Small intestine (tissue), 16 donors: ENCODE data around the gene PAPOLG. TPM values are rescaled to one million over a fixed set of nuclear protein-coding genes. Genes with fewer than 3 reads are reported as not detected.

Source experiments
- DNase-seq, 2 donors: peaks; one replicate each; pipeline versions ENCODE4 v3.0.0 to v3.0.0-alpha.2; 2013
- FAIRE-seq: peaks from 2 replicates; lab custom pipeline; 2012; peaks lifted over from hg19 to GRCh38; lab: Jason Lieb, UNC
- H3K27ac ChIP-seq, 3 donors: one replicate each; pipeline ENCODE4 v1.5.1; 2013; ENCODE audit warnings: low read length in 2 of 3, mild to moderate bottlenecking in 2 of 3, control low read depth in 1 of 3, inconsistent platforms in 1 of 3, low read depth in 1 of 3, moderate library complexity in 1 of 3
- H3K27me3 ChIP-seq, 3 donors: one replicate each; pipeline ENCODE4 v1.6.1; 2013; ENCODE audit warnings: low read length in 3 of 3, inconsistent platforms in 1 of 3; ENCODE audit not compliant: control insufficient read depth in 3 of 3, insufficient read depth in 3 of 3
- H3K36me3 ChIP-seq, 3 donors: one replicate each; pipeline ENCODE4 v1.6.1; 2013; ENCODE audit warnings: low read length in 3 of 3, inconsistent platforms in 1 of 3, low read depth in 1 of 3, mild to moderate bottlenecking in 1 of 3, moderate library complexity in 1 of 3; ENCODE audit not compliant: control insufficient read depth in 3 of 3, insufficient read depth in 2 of 3
- H3K4me1 ChIP-seq, 3 donors: one replicate each; pipeline ENCODE4 v1.6.1; 2013; ENCODE audit warnings: low read length in 2 of 3, inconsistent platforms in 1 of 3, low read depth in 1 of 3, mild to moderate bottlenecking in 1 of 3, moderate library complexity in 1 of 3; ENCODE audit not compliant: control insufficient read depth in 3 of 3, insufficient read depth in 2 of 3
- H3K4me3 ChIP-seq, 3 donors: one replicate each; pipeline ENCODE4 v1.5.1; 2013; ENCODE audit warnings: low read length in 3 of 3, control low read depth in 1 of 3, inconsistent platforms in 1 of 3, low read depth in 1 of 3, mild to moderate bottlenecking in 1 of 3, moderate library complexity in 1 of 3
- H3K9me3 ChIP-seq, 2 donors: one replicate each; pipeline ENCODE4 v1.6.1; 2013; ENCODE audit warnings: low read depth in 1 of 2, low read length in 1 of 2; ENCODE audit not compliant: control insufficient read depth in 2 of 2, insufficient read depth in 1 of 2
- WGBS, 3 donors: extraction: QIAGEN DNeasy Blood & Tissue Kit; methylation state at CpG; one replicate each; pipeline ENCODE4 v1.1.7; 2013; 5-methylcytosine and 5-hydroxymethylcytosine counted together
- long read RNA-seq, 10 donors: transcript quantifications; one replicate each; lab custom pipeline, GENCODE V29; 2026
- polyA plus RNA-seq, 4 donors: library from polyadenylated mRNA; stranded (reverse) in 3 of 4; unstranded in 1 of 4; fragments of 200-250 nt in 3 of 4; fragments of 120-200 nt in 1 of 4; gene quantifications; one replicate each; pipeline versions ENCODE4 v1.2.1 to v1.2.3, GENCODE V29; 2013
- donor health status: healthy with polysubstance abuse.
- donor health status: control.
- donor health status: control.
- donor health status: Bipolar disorder and iron deficiency.
- donor health status: healthy.

Gene PAPOLG
- polyA plus RNA-seq: 10 to 100 TPM in 1 of 4 donors, 1 to 10 TPM in 3; 2.7 to 10.4 (median 3.7) TPM
- long read RNA-seq, donor 1: 0 reads
- long read RNA-seq, donor 2, full-length matches to known transcripts: 1 of 1 reads
- long read RNA-seq, donor 2, partial matches to known transcripts: 0 of 1 reads
- long read RNA-seq, donor 2, other reads (novel, unspliced or antisense): 0 of 1 reads
- long read RNA-seq, donor 3: 0 reads
- long read RNA-seq, donor 4: 0 reads
- long read RNA-seq, donor 5, full-length matches to known transcripts: 1 of 1 reads
- long read RNA-seq, donor 5, partial matches to known transcripts: 0 of 1 reads
- long read RNA-seq, donor 5, other reads (novel, unspliced or antisense): 0 of 1 reads
- long read RNA-seq, donor 6, partial matches to known transcripts: 5 of 5 reads
- long read RNA-seq, donor 6, other reads (novel, unspliced or antisense): 0 of 5 reads
- long read RNA-seq, donor 7: 0 reads
- long read RNA-seq, donor 8: 0 reads
- long read RNA-seq, donor 9: 0 reads
- long read RNA-seq, donor 10: 0 reads

DNA sequence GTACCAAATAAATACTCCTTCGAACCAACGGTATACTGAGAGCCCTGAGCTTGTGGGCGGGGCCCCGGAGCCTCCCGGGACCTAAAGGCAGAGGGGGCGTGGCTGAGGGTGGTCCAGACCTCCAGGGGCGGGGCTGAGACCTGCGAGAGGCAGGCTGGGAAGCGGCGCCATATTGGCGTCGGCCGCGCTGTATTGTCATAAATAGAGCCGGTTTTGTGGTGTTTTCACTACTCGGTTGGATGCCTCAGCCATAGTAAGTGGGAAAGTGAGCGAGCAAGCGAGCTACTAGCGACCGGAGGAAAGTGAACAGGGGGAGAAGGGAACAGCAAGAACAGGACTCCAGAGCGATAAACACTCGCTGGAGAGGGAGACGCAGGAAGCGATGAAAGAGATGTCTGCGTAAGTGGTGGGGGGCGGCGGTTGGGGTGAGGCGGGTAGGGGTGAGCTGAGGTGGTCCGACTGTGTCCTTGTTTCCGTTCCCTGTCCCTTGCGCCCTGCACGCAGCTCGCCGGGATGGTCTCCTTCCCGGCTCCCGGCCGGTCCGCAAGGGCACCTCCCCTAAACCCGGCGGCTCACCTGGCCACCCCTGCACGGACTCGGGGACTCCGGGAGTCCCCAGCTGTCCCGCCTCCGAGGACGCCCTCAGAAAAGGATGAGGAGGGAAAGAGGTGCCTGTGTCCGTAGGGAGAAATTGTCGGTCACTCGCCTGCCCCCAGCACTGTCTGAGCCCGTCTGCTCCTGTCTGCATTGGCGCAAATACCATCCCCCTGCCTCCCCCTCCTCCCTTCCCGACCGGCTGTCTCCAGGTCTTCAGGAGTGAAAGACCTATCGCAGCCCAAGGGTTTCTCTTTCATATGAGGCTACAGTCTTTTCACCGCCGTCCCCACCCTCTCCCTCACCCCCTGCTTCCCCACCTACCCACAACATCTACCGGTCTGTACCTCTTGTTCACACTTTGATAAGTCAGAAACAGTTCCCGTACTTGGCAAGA is at the start of gene PAPOLG:
PAPOLG (plus strand) TSS at position 172 of the 991 bp plus-strand sequence; CDS start at position 383, 211 bp downstream.
- H3K4me3 ChIP-seq: peak within 1 kb of the TSS; percentile 82 to 97 (median 94)
- H3K27me3 ChIP-seq: no peaks in the 10 kb centered on the region
- peaks cover 0 to 6% (median 0%) of the 10 kb centered on the region in 3 donors for H3K36me3 ChIP-seq
- FAIRE-seq (no peak), DNase-seq (peak; percentile 95 to 96)
- WGBS, 3 donors: 0% methylated on average over 54 to 58 of the region's 58 CpGs
- no peaks in the 10 kb centered on the region for H3K9me3 ChIP-seq
- H3K27ac ChIP-seq: peak within 1 kb of the TSS; percentile 78 to 97 (median 90)
- peaks cover 0 to 7% (median 4%) of the 10 kb centered on the region in 3 donors for H3K4me1 ChIP-seq

DNA sequence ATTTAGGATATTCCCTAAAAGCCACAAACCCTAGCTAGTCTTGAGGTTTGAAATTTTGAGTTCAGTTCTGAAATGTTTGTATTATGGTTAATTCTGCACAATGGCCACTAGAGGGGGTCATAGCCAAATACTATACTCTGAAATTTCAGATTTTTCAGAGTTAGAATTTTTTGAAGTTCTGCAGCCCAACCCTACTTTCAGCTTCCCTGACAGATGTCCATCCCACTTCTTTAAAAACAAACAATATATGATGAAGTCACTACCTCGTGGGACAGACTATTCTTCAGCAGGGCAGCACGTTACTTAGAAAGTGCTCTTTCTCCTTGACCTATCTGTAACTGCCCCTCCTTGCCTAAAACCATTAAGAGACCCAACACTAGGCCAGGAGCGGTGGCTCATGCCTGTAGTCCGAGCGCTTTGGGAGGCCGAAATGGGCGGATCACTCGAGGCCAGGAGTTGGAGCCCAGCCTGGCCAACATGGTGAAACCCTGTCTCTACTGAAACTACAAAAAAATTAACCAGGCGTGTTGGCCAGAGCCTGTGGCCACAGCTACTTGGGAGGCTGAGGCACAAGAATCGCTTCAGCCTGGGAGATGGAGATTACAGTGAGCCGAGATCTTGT is 48.2 kb upstream of the PAPOLG start:
- 52 to 59% (median 54%) methylated on average over 11 of the region's 11 CpGs for WGBS, 3 donors
- no peaks in the 10 kb centered on the region for H3K4me1 ChIP-seq
- FAIRE-seq (no peak), DNase-seq (peak; percentile 21 to 36)
- H3K36me3 ChIP-seq: no peaks in the 10 kb centered on the region
- no peak overlapping the region for H3K27ac ChIP-seq
- H3K27me3 ChIP-seq: no peaks in the 10 kb centered on the region
- H3K9me3 ChIP-seq: no peaks in the 10 kb centered on the region
- H3K4me3 ChIP-seq: no peak overlapping the region

GRCh38 chr2:60708630-60709320 is 47.3 kb upstream of the PAPOLG start:
- 89 to 92% (median 91%) methylated on average over 7 of the region's 7 CpGs for WGBS, 3 donors
- no peak for DNase-seq
- Histone ChIP-seq H3K27ac (no peak overlapping the region), H3K27me3 (no peaks in the 10 kb centered on the region), H3K36me3 (no peaks in the 10 kb centered on the region), H3K4me1 (no peaks in the 10 kb centered on the region), H3K9me3 (no peaks in the 10 kb centered on the region), H3K4me3 (no peak overlapping the region)
- no peak for FAIRE-seq

GRCh38 chr2:60710707-60711106 is 45.4 kb upstream of the PAPOLG start:
- no peak for FAIRE-seq
- WGBS, 3 donors: 63 to 84% (median 75%) methylated on average over 4 of the region's 4 CpGs
- H3K27me3 ChIP-seq: no peaks in the 10 kb centered on the region
- H3K9me3 ChIP-seq: no peaks in the 10 kb centered on the region
- H3K27ac ChIP-seq: peak overlapping the region in 1 of 3 donors; percentile 29
- no peaks in the 10 kb centered on the region for H3K4me1 ChIP-seq
- no peaks in the 10 kb centered on the region for H3K36me3 ChIP-seq
- DNase-seq: no peak
- no peak overlapping the region for H3K4me3 ChIP-seq

DNA sequence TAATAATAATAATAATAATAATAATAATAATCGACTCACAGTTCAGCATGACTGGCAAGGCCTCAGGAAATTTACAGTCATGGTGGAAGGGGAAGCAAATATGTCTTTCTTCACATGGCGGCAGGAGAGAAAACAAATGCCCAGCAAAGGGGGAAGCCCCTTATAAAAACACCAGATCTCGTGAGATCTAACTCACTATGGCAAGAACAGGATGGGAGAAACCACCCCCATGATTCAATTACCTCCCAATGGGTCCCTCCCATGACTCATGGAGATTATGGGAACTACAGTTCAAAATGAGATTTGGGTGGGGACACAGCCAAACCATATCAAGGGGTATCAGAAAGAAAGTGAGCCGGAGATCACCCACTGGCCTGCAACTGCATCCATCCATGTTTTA is 40.5 kb upstream of the PAPOLG start:
- FAIRE-seq: no peak
- WGBS, 3 donors: 89 to 92% (median 91%) methylated on average over 4 of the region's 4 CpGs

DNA sequence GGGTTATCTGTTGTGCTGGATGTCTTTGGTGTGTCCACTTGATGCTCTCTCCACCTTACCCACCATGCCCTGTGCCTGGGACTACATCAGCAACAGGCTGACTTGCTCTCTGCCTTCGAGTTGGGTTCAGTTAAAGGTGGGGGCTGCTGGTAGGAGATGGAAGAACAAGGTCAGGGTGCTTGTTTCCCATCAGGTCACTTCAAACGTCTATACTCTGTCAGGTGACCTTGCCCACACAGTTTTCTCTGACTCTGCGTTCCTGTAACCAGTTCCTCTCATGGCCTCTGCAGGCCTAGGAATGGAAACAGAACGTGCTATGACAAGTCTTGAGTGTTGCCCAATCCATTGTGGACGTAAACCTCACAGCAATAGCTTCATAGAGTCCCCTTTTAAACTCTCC is 38.4 kb upstream of the PAPOLG start:
- Histone ChIP-seq H3K27me3 (no peaks in the 10 kb centered on the region), H3K9me3 (no peaks in the 10 kb centered on the region), H3K4me3 (no peak overlapping the region), H3K4me1 (no peaks in the 10 kb centered on the region), H3K36me3 (no peaks in the 10 kb centered on the region), H3K27ac (no peak overlapping the region)
- no peak for DNase-seq
- no peak for FAIRE-seq
- WGBS, 3 donors: 60 to 69% (median 66%) methylated on average over 5 of the region's 5 CpGs

More for the DNA sequence above, 40.5 kb upstream of the PAPOLG start:
- H3K4me1 ChIP-seq: no peaks in the 10 kb centered on the region
- H3K4me3 ChIP-seq: no peak overlapping the region
- no peaks in the 10 kb centered on the region for H3K9me3 ChIP-seq
- DNase-seq: no peak
- H3K27me3 ChIP-seq: no peaks in the 10 kb centered on the region
- H3K27ac ChIP-seq: no peak overlapping the region
- H3K36me3 ChIP-seq: no peaks in the 10 kb centered on the region

DNA sequence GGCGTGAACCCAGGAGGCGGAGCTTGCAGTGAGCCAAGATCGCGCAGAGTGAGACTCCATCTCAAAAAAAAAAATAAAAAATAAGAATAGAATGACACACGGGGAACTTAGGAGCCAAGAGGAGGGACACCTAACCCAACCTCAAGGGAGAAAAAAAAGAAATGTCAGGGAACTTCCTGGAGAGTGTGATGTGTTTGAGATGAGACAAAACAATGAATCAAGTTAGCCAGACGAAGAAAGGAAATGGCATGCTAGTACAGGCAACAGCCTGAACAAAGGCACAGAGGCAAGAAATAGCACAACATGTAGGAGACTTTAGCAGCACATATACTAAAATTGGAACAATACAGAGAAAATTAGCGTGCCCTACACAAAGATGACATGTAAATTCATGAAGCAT is 36.7 kb upstream of the PAPOLG start:
- no peak overlapping the region for H3K4me3 ChIP-seq
- FAIRE-seq: no peak
- WGBS, 3 donors: 80 to 85% (median 81%) methylated on average over 7 of the region's 7 CpGs
- no peaks in the 10 kb centered on the region for H3K4me1 ChIP-seq
- H3K36me3 ChIP-seq: no peaks in the 10 kb centered on the region
- H3K9me3 ChIP-seq: peaks cover 0 to 2% of the 10 kb centered on the region in 2 donors
- H3K27ac ChIP-seq: no peak overlapping the region
- no peak for DNase-seq
- H3K27me3 ChIP-seq: no peaks in the 10 kb centered on the region
